Measurements from ENCODE around the gene TMEM205.

DNA sequence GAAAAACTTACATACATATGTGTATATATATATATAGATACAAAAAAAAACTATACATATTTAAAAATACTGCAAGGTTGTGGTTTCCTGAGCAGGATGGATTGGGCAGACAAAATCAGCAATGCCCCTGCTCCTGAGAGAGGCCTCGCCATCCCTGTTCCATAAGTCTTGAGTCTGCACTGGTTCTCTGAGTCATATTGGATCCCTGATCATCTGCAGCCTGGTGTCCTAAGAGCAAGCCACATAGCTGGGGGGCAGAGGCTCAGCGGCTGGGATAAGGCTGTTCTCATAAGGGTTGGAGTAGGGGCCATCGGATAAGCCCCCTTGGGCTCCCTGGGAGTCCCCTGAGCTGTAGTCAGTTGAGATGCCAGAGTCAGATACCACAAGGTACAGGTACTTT lies 31.7 kb upstream of the TMEM205 start:
- TF ChIP-seq TSHZ2 (CRISPR knock-in tag; IDR thresholded peaks at IDR 0.05), result no peak
- TF ChIP-seq, protein P1, sequence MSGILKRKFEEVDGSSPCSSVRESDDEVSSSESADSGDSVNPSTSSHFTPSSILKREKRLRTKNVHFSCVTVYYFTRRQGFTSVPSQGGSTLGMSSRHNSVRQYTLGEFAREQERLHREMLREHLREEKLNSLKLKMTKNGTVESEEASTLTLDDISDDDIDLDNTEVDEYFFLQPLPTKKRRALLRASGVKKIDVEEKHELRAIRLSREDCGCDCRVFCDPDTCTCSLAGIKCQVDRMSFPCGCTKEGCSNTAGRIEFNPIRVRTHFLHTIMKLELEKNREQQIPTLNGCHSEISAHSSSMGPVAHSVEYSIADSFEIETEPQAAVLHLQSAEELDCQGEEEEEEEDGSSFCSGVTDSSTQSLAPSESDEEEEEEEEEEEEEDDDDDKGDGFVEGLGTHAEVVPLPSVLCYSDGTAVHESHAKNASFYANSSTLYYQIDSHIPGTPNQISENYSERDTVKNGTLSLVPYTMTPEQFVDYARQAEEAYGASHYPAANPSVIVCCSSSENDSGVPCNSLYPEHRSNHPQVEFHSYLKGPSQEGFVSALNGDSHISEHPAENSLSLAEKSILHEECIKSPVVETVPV (CRISPR knock-in tag; IDR thresholded peaks at IDR 0.05), result no peak
- no peak for TF ChIP-seq ZFP30 (CRISPR knock-in tag; IDR thresholded peaks at IDR 0.05)
- no peak for TF ChIP-seq TCF4 (CRISPR knock-in tag; IDR thresholded peaks at IDR 0.05; ENCODE audit: borderline replicate concordance)
- no peak for TF ChIP-seq CSDC2 (CRISPR knock-in tag; IDR thresholded peaks at IDR 0.05)
- no peak for TF ChIP-seq ARNTL (CRISPR knock-in tag; IDR thresholded peaks at IDR 0.05; ENCODE audit: borderline replicate concordance, low read depth)
- no peak for TF ChIP-seq PATZ1 (CRISPR knock-in tag; IDR thresholded peaks at IDR 0.05; ENCODE audit: borderline replicate concordance)
- TF ChIP-seq ESRRG (CRISPR knock-in tag; IDR thresholded peaks at IDR 0.05), result no peak
- TF ChIP-seq SNAI2 (CRISPR knock-in tag; IDR thresholded peaks at IDR 0.05), result no peak
- TF ChIP-seq, protein P2, sequence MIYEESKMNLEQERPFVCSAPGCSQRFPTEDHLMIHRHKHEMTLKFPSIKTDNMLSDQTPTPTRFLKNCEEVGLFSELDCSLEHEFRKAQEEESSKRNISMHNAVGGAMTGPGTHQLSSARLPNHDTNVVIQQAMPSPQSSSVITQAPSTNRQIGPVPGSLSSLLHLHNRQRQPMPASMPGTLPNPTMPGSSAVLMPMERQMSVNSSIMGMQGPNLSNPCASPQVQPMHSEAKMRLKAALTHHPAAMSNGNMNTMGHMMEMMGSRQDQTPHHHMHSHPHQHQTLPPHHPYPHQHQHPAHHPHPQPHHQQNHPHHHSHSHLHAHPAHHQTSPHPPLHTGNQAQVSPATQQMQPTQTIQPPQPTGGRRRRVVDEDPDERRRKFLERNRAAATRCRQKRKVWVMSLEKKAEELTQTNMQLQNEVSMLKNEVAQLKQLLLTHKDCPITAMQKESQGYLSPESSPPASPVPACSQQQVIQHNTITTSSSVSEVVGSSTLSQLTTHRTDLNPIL (CRISPR knock-in tag; IDR thresholded peaks at IDR 0.05; ENCODE audit: low read depth), result no peak
- TF ChIP-seq ZFP3 (CRISPR knock-in tag; IDR thresholded peaks at IDR 0.05), result no peak
